Ovary (tissue), 3 donors: ENCODE data around the gene WDR1.

Experiments
- EP300 ChIP-seq: sonication (generic); formaldehyde crosslinking; IDR thresholded peaks from one replicate; pipeline ENCODE4 v1.6.1; 2017; ENCODE audit warnings: antibody characterized with exemption
- POLR2A ChIP-seq: fragments of 450-650 bp; IDR thresholded peaks from one replicate; pipeline ENCODE4 v1.6.1; 2017; ENCODE audit warnings: antibody characterized with exemption, mild to moderate bottlenecking, moderate library complexity
- TF ChIP-seq, protein P1 (sequence below), 3 donors: fragments of 450-650 bp in 2 of 3; fragments of 200-600 bp in 1 of 3; IDR thresholded peaks; one replicate each; pipeline versions ENCODE4 v1.5.1 to v1.8.0; 2016 to 2022; ENCODE audit warnings: antibody characterized with exemption in 3 of 3, mild to moderate bottlenecking in 1 of 3
- donor health status: DM: no; HTN: no; CAD: no.

DNA sequence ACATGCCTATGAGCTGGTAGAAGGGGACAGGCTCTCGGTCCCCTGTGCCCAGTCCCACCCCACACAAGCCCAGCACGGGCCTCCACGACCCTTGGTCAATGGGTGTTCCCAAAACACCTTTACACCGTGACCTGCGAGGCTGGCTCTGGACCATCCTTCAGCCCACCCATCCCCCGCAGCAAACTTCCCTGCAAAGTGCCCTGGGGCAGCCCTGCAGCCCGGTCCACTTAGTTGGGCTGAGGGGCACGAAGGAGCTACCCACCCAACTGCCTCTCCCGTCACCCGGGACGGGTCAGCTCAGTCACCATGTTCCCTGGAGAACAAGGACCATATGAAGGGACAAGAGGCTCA, 23.4 kb downstream of the WDR1 start:
- TF ChIP-seq POLR2A = no peak
- TF ChIP-seq, protein P1, sequence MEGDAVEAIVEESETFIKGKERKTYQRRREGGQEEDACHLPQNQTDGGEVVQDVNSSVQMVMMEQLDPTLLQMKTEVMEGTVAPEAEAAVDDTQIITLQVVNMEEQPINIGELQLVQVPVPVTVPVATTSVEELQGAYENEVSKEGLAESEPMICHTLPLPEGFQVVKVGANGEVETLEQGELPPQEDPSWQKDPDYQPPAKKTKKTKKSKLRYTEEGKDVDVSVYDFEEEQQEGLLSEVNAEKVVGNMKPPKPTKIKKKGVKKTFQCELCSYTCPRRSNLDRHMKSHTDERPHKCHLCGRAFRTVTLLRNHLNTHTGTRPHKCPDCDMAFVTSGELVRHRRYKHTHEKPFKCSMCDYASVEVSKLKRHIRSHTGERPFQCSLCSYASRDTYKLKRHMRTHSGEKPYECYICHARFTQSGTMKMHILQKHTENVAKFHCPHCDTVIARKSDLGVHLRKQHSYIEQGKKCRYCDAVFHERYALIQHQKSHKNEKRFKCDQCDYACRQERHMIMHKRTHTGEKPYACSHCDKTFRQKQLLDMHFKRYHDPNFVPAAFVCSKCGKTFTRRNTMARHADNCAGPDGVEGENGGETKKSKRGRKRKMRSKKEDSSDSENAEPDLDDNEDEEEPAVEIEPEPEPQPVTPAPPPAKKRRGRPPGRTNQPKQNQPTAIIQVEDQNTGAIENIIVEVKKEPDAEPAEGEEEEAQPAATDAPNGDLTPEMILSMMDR (IDR thresholded peaks at IDR 0.05) = no peak
- TF ChIP-seq EP300 = no peak
